Common myeloid progenitor, CD34-positive (primary cell): ENCODE data around the gene SHISA5.
A peak's percentile ranks its signal among the peaks of the same experiment; 100 is the strongest.

Source experiments
- CTCF ChIA-PET: fragments of 350-600 bp; sonication (Branson Sonifier 250); formaldehyde crosslinking; loops from one replicate; lab custom pipeline; 2021; ENCODE audit warnings: antibody characterized with exemption; lab: Charles Lee
- POLR2A ChIA-PET: fragments of 350-600 bp; sonication (Branson Sonifier 250); formaldehyde crosslinking; loops from one replicate; lab custom pipeline; 2021; ENCODE audit warnings: antibody characterized with exemption; lab: Charles Lee
- DNase-seq, 3 donors: peaks; one replicate each; pipeline versions ENCODE4 v3.0.0 to v3.0.0-alpha.2; 2013
- H3K27ac ChIP-seq, 2 experiments: 1 replicate in 1 of 2; 2 replicates in 1 of 2; pipeline ENCODE4 v1.7.0; 2013; ENCODE audit warnings: inconsistent platforms in 2 of 2, low read length in 2 of 2, mild to moderate bottlenecking in 2 of 2, low read depth in 1 of 2, moderate library complexity in 1 of 2; ENCODE audit not compliant: severe bottlenecking in 2 of 2, insufficient read depth in 1 of 2, poor library complexity in 1 of 2
- H3K27me3 ChIP-seq, 5 experiments: replicated peaks in 2 of 5; 1 replicate in 3 of 5; 2 replicates in 2 of 5; pipeline versions ENCODE4 v1.6.1 to v1.7.0; 2013; ENCODE audit warnings: low read length in 4 of 5, mild to moderate bottlenecking in 2 of 5, moderate library complexity in 2 of 5, inconsistent platforms in 1 of 5; ENCODE audit not compliant: insufficient read depth in 5 of 5, control insufficient read depth in 4 of 5
- H3K36me3 ChIP-seq, 4 experiments: 1 replicate in 2 of 4; 2 replicates in 2 of 4; pipeline versions ENCODE4 v1.6.1 to v1.7.0; 2013; ENCODE audit warnings: low read length in 3 of 4, control low read depth in 1 of 4, mild to moderate bottlenecking in 1 of 4; ENCODE audit not compliant: control insufficient read depth in 4 of 4, insufficient read depth in 4 of 4
- H3K4me1 ChIP-seq, 4 experiments: 1 replicate in 3 of 4; 2 replicates in 1 of 4; pipeline versions ENCODE4 v1.6.1 to v1.7.1; 2013; ENCODE audit warnings: low read length in 3 of 4, mild to moderate bottlenecking in 3 of 4, control low read depth in 1 of 4, inconsistent platforms in 1 of 4, moderate library complexity in 1 of 4; ENCODE audit not compliant: control insufficient read depth in 4 of 4, insufficient read depth in 4 of 4; ENCODE audit errors: control extremely low read depth in 1 of 4
- H3K4me3 ChIP-seq, 7 experiments: 1 replicate in 4 of 7; 2 replicates in 3 of 7; pipeline versions ENCODE4 v1.5.1 to v1.7.0; 2013; ENCODE audit warnings: mild to moderate bottlenecking in 7 of 7, low read length in 6 of 7, moderate library complexity in 6 of 7, inconsistent platforms in 2 of 7, low read depth in 2 of 7, control low read depth in 1 of 7; ENCODE audit not compliant: insufficient read depth in 4 of 7, control insufficient read depth in 1 of 7; ENCODE audit errors: extremely low read depth in 1 of 7
- H3K9me3 ChIP-seq, 5 experiments: 1 replicate in 4 of 5; 2 replicates in 1 of 5; pipeline versions ENCODE4 v1.6.1 to v1.7.1; 2013; ENCODE audit warnings: low read length in 4 of 5, mild to moderate bottlenecking in 2 of 5, inconsistent platforms in 1 of 5, low read depth in 1 of 5, moderate library complexity in 1 of 5; ENCODE audit not compliant: control insufficient read depth in 4 of 5, insufficient read depth in 2 of 5; ENCODE audit errors: control extremely low read depth in 1 of 5
- WGBS: methylation state at CpG from one replicate; pipeline ENCODE4 v1.1.5; 2013; ENCODE audit not compliant: insufficient coverage; 5-methylcytosine and 5-hydroxymethylcytosine counted together

Gene SHISA5

GRCh38 chr3:48514431-48515227 is 10.7 kb upstream of the SHISA5 start:
- ChIA-PET CTCF (interaction anchor here (1.1 to 1.3 kb wide), 3 partner anchors 9 to 78 kb away, joined by 3 to 5 read pairs (median 3); no protein-coding TSS in a partner anchor), POLR2A (interaction anchor here (1.2 kb wide), 1 partner anchor 9 kb away, joined by 3 read pairs; no protein-coding TSS in a partner anchor)
- peak in 1 of 3 donors; percentile 7 for DNase-seq
- Histone ChIP-seq H3K27ac (no peak overlapping the region), H3K9me3 (no peaks in the 10 kb centered on the region), H3K4me3 (no peak overlapping the region), H3K27me3 (no peaks in the 10 kb centered on the region), H3K4me1 (peaks cover 0 to 40% (median 17%) of the 10 kb centered on the region in 4 experiments), H3K36me3 (peaks cover 0 to 3% (median 0%) of the 10 kb centered on the region in 4 experiments)
- WGBS = 67% methylated on average over 6 of the region's 8 CpGs

- Histone ChIP-seq H3K36me3 (no peaks in the 10 kb centered on the region), H3K9me3 (no peaks in the 10 kb centered on the region), H3K4me3 (no peak overlapping the region), H3K4me1 (peaks cover 0 to 27% (median 5%) of the 10 kb centered on the region in 4 experiments), H3K27me3 (no peaks in the 10 kb centered on the region), H3K27ac (no peak overlapping the region)
- no peak for DNase-seq
- ChIA-PET POLR2A (no interaction called here), CTCF (interaction anchor here (1.1 to 1.3 kb wide), 2 partner anchors 45 to 75 kb away, joined by 3 to 9 read pairs; a partner anchor contains a TSS)
- 78% methylated on average over 1 of the region's 4 CpGs for WGBS
These were observed 7.6 kb upstream of the SHISA5 start for GRCh38 chr3:48511551-48511950.

GRCh38 chr3:48507256-48508061 is 3.5 kb upstream of the SHISA5 start:
- ChIA-PET CTCF (interaction anchor here (0.7 to 6.9 kb wide), 20 partner anchors 9 to 236 kb away, joined by 3 to 44 read pairs (median 5); partner anchors contain the start of genes ATRIP, CCDC51 and TMA7), POLR2A (no interaction called here)
- DNase-seq = peak; percentile 79 to 90 (median 88)
- Histone ChIP-seq H3K4me3 (no peak overlapping the region), H3K9me3 (no peaks in the 10 kb centered on the region), H3K36me3 (no peaks in the 10 kb centered on the region), H3K4me1 (peaks cover 0 to 32% (median 20%) of the 10 kb centered on the region in 4 experiments), H3K27ac (no peak overlapping the region), H3K27me3 (no peaks in the 10 kb centered on the region)
- WGBS = 30% methylated on average over 9 of the region's 10 CpGs

- no peak for DNase-seq
- Histone ChIP-seq H3K9me3 (no peaks in the 10 kb centered on the region), H3K36me3 (no peaks in the 10 kb centered on the region), H3K4me1 (peaks cover 0 to 32% (median 20%) of the 10 kb centered on the region in 4 experiments), H3K27me3 (no peaks in the 10 kb centered on the region), H3K4me3 (no peak overlapping the region), H3K27ac (no peak overlapping the region)
- POLR2A ChIA-PET = no interaction called here
- CTCF ChIA-PET = interaction anchor here (0.9 to 6.9 kb wide), 11 partner anchors 24 to 105 kb away, joined by 3 to 44 read pairs (median 5); partner anchors contain the start of genes ATRIP, CCDC51, PFKFB4 and TMA7
- WGBS = 97% methylated on average over 5 of the region's 6 CpGs
These were observed 2.1 kb upstream of the SHISA5 start for GRCh38 chr3:48505968-48506504.

- ChIA-PET POLR2A (interaction anchor here (0.7 kb wide), 1 partner anchor 39 kb away, joined by 3 read pairs; a partner anchor contains a TSS), CTCF (interaction anchor here (1.0 to 6.9 kb wide), 8 partner anchors 13 to 105 kb away, joined by 4 to 44 read pairs (median 4); partner anchors contain the start of gene PFKFB4)
- DNase-seq = no peak
- Histone ChIP-seq H3K27ac (no peak overlapping the region), H3K9me3 (no peaks in the 10 kb centered on the region), H3K27me3 (no peaks in the 10 kb centered on the region), H3K4me1 (peaks cover 0 to 32% (median 20%) of the 10 kb centered on the region in 4 experiments), H3K4me3 (peak overlapping the region in 1 of 7 experiments; percentile 6), H3K36me3 (no peaks in the 10 kb centered on the region)
- 100% methylated on average over 2 of the region's 2 CpGs for WGBS
These were observed 1.2 kb upstream of the SHISA5 start for GRCh38 chr3:48505146-48505545.

- H3K36me3 ChIP-seq = no peaks in the 10 kb centered on the region
- POLR2A ChIA-PET = no interaction called here
- H3K4me3 ChIP-seq = peak overlapping the region; percentile 42 to 78 (median 66)
- CTCF ChIA-PET = interaction anchor here (1.0 to 6.9 kb wide), 3 partner anchors 30 to 68 kb away, joined by 3 to 44 read pairs (median 19); no protein-coding TSS in a partner anchor
- DNase-seq = peak in 1 of 3 donors; percentile 32
- no peak overlapping the region for H3K27ac ChIP-seq
- 8% methylated on average over 23 of the region's 26 CpGs for WGBS
- H3K9me3 ChIP-seq = no peaks in the 10 kb centered on the region
- H3K4me1 ChIP-seq = peaks cover 0 to 32% (median 20%) of the 10 kb centered on the region in 4 experiments
- no peaks in the 10 kb centered on the region for H3K27me3 ChIP-seq
These were observed 448 bp downstream of the SHISA5 start for GRCh38 chr3:48503401-48504050.
